IPS DF 4.7 (cell line): ENCODE measurements around the gene AP2A2.
"Not testable (repeated sequence)": the region's sequence is repeated elsewhere in the genome, so short reads cannot be mapped to it uniquely, and the experiment has no call there.

Source experiments
- DNase-seq: peaks from one replicate; pipeline ENCODE4 v3.0.0-alpha.2; 2013; ENCODE audit warnings: low spot score; ENCODE audit errors: extremely low read depth

AP2A2 gene

DNA sequence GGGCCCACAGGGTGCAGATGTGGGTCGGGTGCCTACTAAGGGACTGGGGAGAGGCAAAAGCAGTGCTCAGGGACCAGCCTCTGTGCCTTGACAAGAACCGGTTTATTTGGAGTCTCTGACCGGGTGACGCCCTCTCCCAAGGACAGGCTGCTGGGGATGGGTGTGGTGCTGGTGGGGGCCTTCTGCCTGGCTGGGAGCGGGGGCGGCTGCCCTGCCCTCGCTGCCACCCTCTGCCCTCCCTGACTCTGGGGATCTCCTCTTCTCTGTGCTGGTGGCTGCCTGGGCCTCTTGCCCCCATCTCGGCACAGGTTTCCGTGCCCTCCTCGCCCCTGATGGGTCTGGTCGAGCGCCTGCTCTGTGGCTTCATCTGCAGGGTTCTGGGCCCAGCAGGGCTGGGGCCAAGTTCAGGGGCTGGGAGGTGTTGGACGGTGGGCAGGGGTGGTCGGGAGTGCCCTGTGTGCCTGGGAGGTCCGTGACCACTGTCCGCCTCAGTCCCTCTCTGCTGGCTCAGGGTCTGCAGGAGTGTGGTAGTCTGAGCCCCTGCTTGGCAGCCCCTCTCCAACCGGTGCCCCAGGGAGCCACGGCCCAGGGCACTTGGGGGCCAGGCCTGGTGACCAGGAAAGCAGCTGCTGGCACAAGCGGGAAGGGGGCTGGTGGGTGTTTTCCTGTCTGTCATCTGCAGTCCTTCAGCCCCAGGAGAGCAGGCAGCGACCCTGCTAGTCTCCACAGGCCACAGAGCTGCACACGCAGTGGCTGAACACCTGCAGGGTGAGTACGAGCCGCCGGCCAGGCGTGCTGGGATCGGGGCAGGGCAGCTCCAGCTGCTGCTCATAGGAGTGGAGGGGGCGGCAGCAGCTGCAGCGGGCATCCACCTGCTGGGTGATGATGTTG lies 87.3 kb downstream of the AP2A2 start:
- no peak for DNase-seq

DNA sequence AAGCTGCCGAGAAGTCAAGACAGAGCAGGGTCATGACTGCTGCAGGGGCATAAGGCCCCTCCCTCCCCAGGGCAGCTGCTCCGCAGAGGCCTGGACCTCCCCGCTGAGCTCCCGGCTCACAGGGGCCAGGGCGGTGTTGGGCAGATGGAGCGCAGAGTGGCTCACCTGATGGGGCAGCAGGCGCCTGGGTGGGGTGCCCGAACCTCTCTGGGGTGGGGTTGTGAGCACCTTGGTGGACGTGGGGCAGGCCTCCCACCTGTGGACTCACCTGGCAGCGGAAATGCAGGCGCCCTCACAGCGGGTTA lies 87.9 kb downstream of the AP2A2 start:
- no peak for DNase-seq

DNA sequence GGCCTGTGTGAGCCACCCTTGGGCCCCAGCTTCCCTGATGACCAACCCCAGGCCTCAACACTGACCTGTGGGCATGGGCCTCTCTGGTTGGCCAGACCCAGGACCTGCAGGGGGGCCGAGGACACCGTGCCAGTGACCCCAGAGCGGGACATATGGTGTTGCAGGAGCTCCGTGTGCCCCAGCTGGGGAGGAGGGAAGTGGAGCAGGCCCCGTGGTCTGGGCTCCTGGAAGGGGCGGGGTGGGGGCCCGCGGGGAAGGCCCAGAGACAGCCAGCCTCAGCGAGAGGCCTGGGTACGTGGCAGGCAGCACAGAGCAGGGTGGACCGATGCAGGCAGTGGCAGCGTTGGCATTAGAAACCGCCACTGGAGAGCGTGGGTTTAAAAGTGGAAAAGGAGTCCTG lies 88.6 kb downstream of the AP2A2 start:
- no peak for DNase-seq

DNA sequence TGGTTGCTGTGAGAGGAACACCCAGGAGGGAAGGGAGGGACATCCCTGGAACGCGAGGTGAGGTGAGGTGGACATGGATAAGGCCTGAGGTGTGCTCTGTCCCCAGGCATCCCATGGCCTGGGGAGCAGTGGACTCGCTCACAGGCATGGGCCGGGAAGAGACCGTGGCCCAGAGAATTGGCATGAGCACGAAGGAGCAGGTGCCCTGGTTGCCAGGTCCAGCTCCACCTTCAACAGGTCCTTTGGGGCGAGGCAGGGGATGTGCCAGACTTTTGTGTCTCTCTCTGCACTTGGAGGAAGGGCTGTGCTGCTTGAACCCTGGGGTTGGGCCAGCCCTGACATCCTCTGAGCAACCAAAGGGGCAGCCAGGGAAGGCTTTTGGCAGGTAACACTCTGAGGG lies 89.4 kb downstream of the AP2A2 start:
- DNase-seq: no peak

DNA sequence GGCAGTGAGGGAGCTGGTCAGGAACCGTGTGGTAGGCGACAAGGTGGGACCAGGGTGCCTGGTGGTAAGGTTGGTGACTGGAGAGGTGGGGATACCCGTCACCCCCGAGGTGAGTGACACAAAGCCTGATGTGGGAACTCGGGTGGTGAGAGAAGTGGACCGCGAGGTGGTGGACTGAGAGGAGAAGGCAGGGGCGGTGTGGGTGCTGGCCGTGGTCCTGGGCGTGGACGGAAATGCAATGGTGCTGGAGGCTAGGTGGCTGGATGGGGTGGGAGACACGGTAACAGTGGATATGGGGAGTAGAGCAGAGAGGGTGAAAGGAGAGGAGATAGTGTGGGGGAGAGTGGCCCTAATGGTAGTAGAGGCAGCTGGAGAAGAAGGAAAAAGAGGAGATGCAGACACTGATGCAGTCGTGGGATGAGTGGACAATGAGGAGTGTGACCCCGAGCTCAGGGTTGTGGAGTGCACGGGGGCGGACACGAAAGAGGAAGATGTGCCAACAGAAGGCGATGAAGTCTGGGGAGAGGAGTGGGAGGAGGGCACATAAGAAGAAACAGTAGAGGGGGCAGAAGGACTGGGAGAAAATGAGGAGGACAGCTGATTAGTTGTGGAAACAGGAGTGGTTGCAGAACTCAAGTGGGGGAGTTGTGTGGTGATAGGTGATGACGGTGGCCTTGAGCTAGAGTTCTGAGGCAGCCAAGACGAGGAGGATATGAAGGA lies 90.3 kb downstream of the AP2A2 start:
- no peak for DNase-seq

DNA sequence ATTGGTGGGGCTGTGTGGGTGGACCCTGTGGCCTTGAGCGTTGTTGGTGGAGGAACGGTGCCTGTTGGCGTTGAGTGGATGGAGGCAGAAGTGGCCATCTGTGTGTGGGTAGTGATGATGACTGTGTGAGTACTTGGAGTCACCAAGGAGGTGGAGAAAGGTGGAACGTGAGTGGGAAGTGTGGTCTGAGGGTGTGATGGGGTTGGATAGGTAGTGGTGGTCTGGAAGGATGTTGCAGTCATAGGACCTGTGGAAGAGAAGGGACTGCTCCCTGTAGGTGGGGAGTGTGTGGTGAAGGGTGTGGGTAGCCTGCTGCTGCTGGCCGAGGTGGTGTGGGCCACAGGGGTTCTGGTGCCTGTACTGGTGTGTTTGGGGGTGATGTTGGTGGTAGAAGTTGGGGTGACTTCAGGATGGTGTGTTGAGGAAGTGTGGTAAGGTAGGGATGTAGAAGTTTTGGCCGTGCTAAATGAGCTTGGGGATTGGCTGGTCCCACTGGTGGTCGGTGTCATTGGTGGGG lies 91.0 kb downstream of the AP2A2 start:
- not testable (repeated sequence) for DNase-seq

DNA sequence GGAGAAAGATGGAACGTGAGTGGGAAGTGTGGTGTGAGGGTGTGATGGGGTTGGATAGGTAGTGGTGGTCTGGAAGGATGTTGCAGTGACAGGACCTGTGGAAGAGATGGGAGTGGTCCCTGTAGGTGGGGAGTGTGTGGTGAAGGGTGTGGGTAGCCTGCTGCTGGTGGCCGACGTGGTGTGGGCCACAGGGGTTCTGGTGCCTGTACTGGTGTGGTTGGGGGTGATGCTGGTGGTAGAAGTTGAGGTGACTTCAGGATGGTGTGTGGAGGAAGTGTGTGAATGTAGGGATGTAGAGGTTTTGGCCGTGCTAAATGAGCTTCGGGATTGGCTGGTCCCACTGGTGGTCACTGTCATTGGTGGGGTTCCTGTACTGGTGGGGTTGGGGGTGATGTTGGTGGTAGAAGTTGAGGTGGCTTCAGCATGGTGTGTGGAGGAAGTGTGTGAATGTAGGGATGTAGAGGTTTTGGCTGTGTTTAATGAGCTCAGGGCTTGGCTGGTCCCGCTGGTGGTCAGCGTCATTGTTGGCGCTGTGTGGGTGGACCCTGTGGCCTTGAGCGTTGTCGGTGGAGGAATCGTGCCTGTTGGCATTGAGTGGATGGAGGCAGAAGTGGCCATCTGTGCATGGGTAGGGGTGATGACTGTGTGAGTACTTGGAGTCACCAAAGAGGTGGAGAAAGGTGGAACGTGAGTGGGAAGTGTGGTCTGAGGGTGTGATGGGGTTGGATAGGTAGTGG lies 91.8 kb downstream of the AP2A2 start:
- no peak for DNase-seq

DNA sequence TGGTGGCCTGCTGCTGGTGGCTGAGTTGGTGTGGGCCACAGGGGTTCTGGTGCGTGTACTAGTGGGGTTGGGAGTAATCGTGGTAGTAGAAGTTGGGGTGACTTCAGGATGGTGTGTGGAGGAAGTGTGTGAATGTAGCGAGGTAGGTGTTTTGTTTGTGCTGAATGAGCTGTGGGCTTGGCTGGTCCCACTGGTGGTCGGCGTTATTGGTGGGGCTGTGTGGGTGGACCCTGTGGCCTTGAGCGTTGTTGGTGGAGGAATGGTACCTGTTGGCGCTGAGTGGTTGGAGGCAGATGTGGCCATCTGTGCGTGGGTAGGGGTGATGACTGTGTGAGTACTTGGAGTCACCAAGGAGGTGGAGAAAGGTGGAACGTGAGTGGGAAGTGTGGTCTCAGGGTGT lies 92.4 kb downstream of the AP2A2 start:
- DNase-seq: no peak

DNA sequence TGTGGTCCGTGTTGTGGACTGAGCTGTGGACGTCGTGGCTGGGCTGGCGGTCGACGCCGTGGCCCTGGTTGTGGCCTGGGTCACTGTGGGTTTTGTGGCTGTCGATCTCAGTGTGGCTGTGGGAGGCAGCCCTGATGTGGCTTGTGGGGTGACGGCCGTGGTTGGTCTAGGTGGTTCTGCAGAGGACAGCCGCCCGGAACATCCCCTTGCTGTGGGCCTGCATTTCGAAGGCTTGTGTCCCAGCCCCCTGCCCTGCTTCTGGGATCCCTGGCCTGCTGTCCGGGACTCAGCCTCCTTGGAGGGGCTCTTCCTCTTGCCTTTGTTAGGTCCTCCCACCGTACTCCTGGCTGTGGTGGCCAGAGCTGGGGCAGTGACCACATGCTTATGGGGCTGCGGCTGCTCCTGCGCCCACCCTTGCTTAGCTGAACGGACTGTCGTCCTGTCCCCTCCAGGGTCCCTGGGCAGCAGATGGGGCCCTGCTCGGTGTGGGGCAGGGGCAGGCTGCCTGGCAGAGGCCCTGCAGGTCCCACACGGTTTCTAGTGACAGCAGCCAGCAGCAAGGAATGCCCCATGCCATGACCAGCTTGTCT lies 93.7 kb downstream of the AP2A2 start:
- DNase-seq: no peak

DNA sequence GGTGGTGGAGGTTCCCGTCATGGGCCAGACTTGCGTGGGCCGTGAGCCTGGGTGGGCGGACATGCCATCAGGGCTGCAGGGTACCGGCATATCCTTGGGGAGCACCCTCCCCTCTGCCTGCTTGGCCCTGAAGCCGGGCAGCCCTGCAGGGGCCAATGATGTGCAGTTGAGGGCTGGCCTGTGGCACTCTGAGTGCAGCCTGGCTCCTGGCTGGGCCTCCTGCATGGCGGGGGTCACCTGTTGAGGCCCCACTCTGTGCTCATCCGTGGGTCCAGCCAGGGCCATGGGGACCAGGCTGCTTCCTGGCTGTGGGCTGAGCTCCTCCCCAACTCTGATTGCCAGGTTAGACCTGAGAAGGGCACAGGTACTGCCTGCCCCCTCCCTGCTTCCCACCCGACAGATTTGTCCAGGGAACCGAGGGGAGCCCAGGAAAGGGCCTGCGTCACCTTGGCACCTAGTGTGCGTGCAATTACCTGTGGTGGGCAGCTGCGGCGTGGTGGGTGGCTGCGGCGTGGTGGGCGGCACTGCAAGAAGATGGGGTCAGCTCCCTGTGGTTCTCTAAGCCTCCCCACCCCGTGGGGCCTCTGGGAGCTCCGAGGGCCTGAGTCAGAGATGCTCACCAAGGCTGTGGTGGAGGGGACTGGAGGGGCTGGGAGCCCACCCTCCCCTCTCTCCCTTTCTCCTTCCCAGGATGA lies 94.7 kb downstream of the AP2A2 start:
- no peak for DNase-seq

DNA sequence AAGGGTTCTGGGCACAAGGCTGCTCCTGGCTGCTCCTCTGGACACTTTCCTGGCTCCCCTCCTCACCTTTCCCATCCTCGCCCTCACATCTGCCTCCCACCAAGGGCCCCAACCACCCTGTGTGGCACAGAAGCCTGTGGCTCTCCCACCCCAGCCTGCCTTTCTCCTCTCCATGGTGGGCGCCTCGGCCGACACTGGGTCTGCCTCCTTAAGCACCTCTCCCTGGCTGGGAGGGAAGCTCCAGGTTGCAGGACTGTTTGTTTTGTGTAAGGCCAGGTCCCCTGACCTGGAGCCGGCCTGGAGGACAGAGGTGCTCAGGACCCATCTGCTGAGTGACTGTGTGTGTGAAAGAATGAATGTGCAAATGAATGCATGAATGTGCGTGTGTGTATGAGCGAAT lies 96.7 kb downstream of the AP2A2 start:
- DNase-seq: no peak

DNA sequence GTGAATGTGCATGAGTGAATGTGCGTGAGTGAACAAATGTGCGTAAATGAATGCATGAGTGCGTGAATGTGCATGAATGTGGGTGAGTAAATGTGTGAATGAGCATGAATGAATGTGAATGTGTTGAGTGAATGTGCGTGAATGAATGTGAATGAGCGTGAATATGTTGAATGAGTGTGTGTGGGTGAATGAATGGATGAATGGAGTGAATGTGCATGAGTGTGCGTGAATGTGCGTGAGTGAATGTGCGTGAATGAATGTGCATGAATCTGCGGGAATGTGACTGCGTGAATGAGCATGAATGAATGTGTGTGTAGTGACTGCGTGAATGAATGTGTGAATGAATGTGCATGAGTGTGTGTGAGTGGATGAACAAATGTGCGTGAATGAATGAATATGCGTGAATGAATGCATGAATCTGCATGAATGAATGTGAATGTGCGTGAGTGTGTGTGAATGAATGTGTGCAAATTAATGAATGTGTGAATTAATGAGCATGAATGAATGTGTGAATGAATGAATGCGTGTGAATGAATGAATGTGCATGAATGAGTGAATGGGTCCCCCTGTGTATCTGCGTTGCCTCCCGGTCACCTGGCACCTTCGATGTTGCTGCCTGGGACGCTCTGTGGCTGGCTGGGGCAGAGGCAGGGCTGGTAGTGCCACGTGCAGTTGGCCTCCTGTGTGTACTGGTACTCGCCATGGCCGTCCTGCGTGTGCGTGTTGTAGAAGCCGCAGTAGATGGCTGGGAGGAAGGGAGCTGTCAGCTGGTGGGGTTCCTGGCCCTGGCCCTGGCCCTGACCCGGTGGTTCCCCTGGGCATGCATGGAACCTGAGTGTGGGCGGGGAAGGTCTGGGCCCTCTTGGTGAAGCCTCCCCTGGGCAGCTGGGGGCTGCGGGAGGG lies 97.5 kb downstream of the AP2A2 start:
- no peak for DNase-seq

DNA sequence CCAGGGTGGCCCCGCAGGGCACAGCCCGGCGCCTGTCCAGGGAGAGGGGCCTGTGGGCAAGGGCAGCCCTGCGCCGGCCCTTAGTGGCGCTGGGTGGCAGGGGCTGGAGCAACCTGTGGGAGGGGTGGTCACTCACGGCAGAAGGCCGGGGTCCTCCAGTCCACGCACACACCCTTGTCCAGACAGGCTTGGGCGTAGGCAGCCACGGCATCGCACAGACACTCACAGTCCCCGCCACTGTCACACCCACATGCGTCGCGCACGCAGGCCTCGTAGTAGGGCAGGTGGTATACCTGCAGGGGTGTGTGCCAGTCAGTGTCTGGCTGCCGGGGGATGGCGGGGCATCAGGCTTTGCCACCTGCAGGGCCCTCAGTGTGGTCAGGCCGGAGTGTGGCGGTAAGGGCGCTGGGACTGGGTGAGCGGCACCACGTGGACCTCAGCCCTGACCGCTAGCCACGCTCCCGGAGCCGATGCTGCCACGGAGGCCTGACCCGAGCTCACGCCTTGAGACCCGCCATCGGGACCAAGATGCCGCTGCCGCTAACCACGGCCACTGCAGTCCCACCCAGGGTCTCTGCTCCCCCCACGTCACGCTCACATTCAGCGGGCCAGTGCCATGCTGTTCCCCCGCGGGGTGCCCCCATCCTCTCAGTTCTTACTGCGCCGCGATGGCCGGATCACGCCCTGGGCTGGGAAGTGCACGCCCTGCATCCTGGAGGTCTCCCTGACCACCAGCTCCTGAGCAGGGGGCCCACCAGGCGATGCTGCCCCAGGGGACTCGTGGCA lies 98.3 kb downstream of the AP2A2 start:
- DNase-seq: no peak

DNA sequence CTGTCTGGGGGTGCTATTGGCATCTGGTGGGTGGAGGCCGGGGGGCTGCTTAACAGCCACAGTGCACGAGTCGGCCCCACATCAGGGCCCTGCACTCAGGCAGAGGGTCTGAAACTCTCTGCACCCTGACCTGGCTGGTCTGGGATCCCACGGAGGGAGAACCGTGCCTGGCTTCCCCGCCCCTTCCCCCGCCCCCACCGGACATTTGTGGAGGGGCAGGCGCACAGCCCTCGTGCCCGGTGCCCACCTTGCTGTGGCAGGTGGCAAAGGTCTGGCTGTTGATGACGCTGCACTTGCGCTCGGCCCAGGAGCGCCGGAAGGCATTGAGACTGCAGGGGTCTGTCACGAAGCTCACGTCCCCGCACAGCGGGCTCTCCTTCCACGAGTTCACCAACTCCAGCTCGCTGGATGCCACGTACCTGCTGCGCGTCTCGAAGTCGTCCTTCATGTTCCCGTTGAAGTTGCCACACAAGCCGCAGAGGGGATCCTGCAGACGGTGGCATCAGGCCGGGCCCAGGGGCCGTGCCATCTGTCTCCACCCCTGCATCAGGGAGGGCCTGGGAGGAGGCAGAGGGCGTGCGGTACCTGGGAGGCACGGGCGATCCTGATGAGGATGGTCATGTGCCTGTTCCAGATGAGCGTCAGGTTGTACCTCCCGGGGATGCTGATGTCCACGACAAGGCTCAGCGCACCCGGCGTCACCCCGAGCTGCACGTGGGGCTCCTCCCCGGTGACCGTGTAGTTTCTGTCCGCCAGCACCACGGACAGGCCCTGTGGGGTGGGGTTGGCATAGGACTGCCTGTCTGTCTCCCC lies 99.1 kb downstream of the AP2A2 start:
- no peak for DNase-seq

DNA sequence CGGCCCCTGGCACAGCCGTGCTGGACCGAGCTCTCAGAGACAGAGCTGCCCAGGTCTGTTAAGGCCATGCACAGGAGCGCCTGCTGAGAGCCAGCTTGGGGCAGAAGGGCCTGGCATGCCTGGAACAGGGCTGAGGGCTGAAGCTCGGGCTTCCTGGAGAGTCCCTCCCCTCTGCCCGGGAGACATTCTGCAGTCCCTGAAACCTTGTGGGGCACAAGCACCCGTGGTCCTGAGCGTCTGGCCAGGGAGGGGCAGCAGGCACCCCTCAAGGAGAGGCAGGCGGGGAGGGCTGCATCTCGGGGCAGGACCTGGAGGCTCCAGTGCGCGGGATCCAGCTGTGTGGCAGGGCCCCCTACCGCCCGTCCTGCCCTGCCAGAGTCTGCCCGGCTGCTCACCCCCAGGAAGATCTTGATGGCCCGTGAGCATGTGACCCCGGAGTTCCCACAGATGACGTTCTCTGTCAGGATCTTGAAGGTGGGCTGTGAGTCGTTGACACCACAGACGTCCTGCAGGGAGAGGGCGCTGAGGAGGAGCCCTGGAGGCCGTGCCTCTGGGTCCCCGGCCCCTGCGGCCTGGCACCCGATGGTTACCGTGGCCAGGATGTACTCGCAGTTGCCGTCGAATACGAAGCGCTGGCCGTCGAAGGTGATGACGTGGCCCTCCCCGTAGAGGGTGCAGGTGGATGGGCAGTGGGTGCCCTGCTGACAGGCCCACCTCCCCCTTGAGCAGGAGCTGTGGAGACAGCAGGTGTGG lies 99.9 kb downstream of the AP2A2 start:
- DNase-seq: no peak

DNA sequence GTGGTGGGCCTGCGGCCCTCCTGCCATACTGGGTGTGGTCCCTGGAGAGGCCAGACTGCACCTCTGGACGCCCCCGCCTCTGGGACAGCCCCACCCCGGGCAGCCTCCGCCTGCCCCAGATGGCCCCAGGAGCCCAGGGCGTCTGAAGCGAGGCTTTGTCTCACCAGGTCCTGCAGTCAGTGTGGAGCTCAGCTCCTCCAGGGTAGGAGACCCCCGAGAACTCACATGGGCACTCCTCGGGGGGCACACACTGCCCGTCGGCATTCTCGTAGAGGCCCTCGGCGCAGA lies 100.4 kb downstream of the AP2A2 start:
- DNase-seq: no peak

DNA sequence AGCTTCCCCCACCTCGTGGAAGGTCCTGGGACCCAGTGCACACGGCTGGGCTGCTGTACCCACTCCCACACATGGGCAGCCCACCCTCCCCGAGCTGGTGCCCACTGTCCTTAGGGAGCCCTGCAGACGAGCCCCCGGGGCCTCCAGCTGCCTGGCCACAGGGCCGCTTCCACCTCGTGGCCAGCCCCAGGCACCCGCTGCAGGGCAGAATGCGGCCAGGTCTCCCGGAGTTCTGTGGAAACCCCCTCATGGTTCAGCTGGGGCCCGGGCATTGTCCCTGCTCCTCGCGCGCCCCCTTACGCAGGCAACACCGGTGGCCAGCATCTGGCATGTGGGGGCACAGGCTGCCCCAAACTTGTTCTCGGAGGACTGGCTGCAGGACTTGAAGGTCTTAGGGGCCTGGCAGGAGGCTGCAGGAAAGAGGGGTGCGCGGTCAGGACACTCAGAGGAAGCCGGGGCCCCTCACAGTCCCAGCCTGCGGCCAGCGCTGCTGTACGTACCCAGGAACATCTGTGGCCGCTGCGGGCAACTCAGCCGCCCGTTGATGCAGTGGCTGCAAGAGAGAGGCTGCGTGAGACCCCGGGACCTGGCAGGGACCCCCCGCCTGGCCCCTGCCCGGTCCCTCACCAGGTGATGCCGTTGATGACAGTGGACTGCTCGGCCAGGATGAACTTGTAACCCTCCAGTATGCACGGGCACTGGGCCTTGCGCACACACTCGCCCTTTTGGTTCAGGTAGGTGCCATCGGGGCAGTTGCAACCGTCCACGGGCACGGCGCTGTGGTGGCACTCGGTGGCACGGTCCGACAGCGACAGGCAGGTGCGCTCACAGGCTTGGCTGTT lies 101.2 kb downstream of the AP2A2 start:
- no peak for DNase-seq
